Peyer's patch (tissue), 4 donors: ENCODE measurements around the gene GAMT. TPM values are rescaled to one million over a fixed set of nuclear protein-coding genes. Genes with fewer than 3 reads are reported as not detected.

Source experiments
- DNase-seq, 3 donors: peaks; one replicate each; pipeline ENCODE4 v3.0.0-alpha.2; 2017 to 2019
- H3K27ac ChIP-seq, 4 donors: fragments of 200-600 bp; sonication (generic); one replicate each; pipeline ENCODE4 v1.5.1; 2016 to 2019
- H3K27me3 ChIP-seq, 2 donors: fragments of 200-600 bp; sonication (generic); one replicate each; pipeline ENCODE4 v1.5.1; 2019
- H3K36me3 ChIP-seq, 3 donors: fragments of 200-600 bp; sonication (generic); one replicate each; pipeline ENCODE4 v1.5.1; 2016 to 2019
- H3K4me1 ChIP-seq, 4 donors: fragments of 200-600 bp; sonication (generic); one replicate each; pipeline ENCODE4 v1.5.1; 2016 to 2019
- H3K4me3 ChIP-seq, 4 donors: fragments of 200-600 bp; sonication (generic); 1 replicate in 3 of 4; 2 replicates in 1 of 4; pipeline ENCODE4 v1.5.1; 2016 to 2019; ENCODE audit warnings: mild to moderate bottlenecking in 1 of 4
- H3K9me3 ChIP-seq, 4 donors: fragments of 200-600 bp; sonication (generic); one replicate each; pipeline ENCODE4 v1.5.1; 2016 to 2019; ENCODE audit warnings: mild to moderate bottlenecking in 1 of 4
- CTCF ChIP-seq, 6 experiments: fragments of 450-650 bp in 4 of 6; fragments of 200-600 bp in 2 of 6; sonication (generic) in 1 of 6; IDR thresholded peaks; one replicate each; pipeline ENCODE4 v1.5.1; 2017 to 2019; ENCODE audit warnings: antibody characterized with exemption in 6 of 6, mild to moderate bottlenecking in 3 of 6, moderate library complexity in 1 of 6
- POLR2A ChIP-seq, 2 donors: fragments of 450-650 bp; IDR thresholded peaks; one replicate each; pipeline ENCODE4 v1.5.1; 2017; ENCODE audit warnings: antibody characterized with exemption in 2 of 2, mild to moderate bottlenecking in 2 of 2, moderate library complexity in 2 of 2
- total RNA-seq, 4 donors: library from RNA; depleted of rRNA; stranded (reverse); fragments of >200 nt; gene quantifications; one replicate each; pipeline ENCODE4 v1.1.0, GENCODE V29; 2016

Gene GAMT
- 1 to 10 TPM in 2 of 4 donors, not detected in 2; 2.5 to 3.1 TPM for total RNA-seq

GRCh38 chr19:1401138-1401888, at the start of gene GAMT:
Gene GAMT, minus strand, starts transcription at chr19:1401542. Its CDS starts 66 bp downstream, at chr19:1401476.
- DNase-seq = peak in 2 of 3 donors; percentile 67 to 74
- peaks cover 4 to 41% (median 11%) of the 10 kb centered on the region in 4 donors for H3K4me1 ChIP-seq
- peaks cover 0 to 6% of the 10 kb centered on the region in 2 donors for H3K27me3 ChIP-seq
- peak within 1 kb of the TSS in 1 of 4 donors; percentile 56 for H3K27ac ChIP-seq
- H3K9me3 ChIP-seq = no peaks in the 10 kb centered on the region
- no peak for TF ChIP-seq POLR2A (IDR thresholded peaks at IDR 0.05)
- TF ChIP-seq CTCF (IDR thresholded peaks at IDR 0.05) = peak; percentile 3 to 49 (median 38)
- peak within 1 kb of the TSS; percentile 53 to 72 (median 66) for H3K4me3 ChIP-seq
- H3K36me3 ChIP-seq = no peaks in the 10 kb centered on the region

DNA sequence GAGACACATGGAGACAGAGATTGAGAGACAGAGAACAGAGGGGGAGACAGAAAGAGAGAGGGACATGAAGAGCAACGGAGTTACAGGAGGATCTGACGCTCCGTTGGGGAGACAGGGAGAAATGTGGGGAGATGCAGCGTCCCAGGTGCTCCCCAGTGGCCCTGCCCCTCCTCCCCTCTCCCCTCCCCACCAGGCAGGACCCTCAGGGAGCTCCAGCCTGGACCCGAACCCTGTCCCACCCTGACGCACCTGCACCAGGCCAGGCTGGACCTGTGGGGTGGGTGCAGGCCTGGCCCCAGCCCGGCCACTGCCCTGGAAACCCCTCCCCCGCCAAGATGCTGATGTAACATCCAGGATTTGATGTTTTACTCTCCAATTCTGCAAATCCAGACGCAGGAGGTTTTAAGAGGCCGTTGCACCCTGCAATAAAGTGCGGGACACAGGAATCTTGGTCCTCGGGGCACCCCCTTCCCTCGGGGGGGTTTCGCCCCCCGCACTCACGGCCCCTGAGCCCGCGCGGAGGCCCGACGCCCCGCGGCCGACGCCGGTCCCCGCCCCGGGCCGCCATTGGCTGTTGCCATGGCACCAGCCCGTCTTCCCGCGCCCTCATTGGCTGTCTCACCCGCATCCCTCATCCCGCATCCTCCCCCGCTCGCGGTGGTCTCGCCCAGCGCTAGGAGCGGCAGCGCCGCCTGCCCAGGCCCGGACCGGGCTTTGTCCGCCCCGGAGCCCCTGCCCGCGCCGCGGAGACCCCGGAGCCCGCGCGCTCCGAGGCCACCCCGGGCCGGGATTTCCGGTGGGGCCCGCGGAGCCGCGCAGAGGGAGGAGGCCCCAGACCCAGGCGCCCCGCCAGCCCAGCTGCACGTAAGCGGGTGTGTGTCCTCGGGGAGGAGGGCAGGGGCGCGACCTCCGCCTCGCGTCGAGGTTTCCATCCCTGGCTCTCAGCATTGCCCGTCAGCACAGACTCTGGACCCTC, 48.4 kb upstream of the GAMT start, which contains the start of gene APC2:
TSS of gene APC2 (plus strand) at position 655 of the 976 bp plus-strand sequence. CDS start 2,881 bp downstream, outside the sequence.
- no peak for DNase-seq
- Histone ChIP-seq H3K36me3 (no peaks in the 10 kb centered on the region), H3K27me3 (peaks cover 3 to 77% of the 10 kb centered on the region in 2 donors), H3K4me1 (peaks cover 0 to 33% (median 19%) of the 10 kb centered on the region in 4 donors), H3K27ac (no peak within 1 kb of the TSS), H3K9me3 (no peaks in the 10 kb centered on the region), H3K4me3 (no peak within 1 kb of the TSS)
- no peak for TF ChIP-seq POLR2A (IDR thresholded peaks at IDR 0.05)
- no peak for TF ChIP-seq CTCF (IDR thresholded peaks at IDR 0.05)

- no peak for TF ChIP-seq CTCF (IDR thresholded peaks at IDR 0.05)
- TF ChIP-seq POLR2A (IDR thresholded peaks at IDR 0.05) = no peak
- H3K9me3 ChIP-seq = no peaks in the 10 kb centered on the region
- H3K4me1 ChIP-seq = peaks cover 0 to 33% (median 16%) of the 10 kb centered on the region in 4 donors
- H3K4me3 ChIP-seq = no peak overlapping the region
- H3K27me3 ChIP-seq = peaks cover 3 to 66% of the 10 kb centered on the region in 2 donors
- DNase-seq = no peak
- no peaks in the 10 kb centered on the region for H3K36me3 ChIP-seq
- H3K27ac ChIP-seq = no peak overlapping the region
Observed at GRCh38 chr19:1447944-1448343, 46.6 kb upstream of the GAMT start.

DNA sequence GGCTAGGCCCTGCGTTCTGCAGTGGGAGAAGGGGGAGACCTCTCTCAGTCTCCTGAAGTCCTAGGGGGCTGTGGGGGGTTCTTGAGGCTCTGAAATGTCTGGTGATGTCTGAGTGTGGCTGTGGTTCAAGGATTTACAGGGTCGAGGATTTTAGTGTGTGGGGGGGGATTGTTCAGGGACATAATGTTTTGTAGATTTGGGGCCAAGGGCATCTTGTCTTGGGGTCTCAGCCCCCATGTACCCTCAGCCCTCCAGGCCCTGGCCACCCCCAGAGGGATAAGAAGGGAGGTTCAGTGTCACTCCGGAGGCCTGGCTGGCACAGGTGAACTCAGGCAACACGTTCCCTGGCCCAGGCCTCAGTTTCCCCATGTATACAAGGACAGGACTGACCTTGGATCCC, 46.2 kb upstream of the GAMT start:
- Histone ChIP-seq H3K9me3 (no peaks in the 10 kb centered on the region), H3K27me3 (peaks cover 3 to 62% of the 10 kb centered on the region in 2 donors), H3K27ac (no peak overlapping the region), H3K36me3 (peaks cover 0 to 2% (median 0%) of the 10 kb centered on the region in 3 donors), H3K4me3 (no peak overlapping the region), H3K4me1 (peaks cover 0 to 33% (median 16%) of the 10 kb centered on the region in 4 donors)
- TF ChIP-seq POLR2A (IDR thresholded peaks at IDR 0.05) = no peak
- TF ChIP-seq CTCF (IDR thresholded peaks at IDR 0.05) = no peak
- no peak for DNase-seq

- DNase-seq = no peak
- TF ChIP-seq CTCF (IDR thresholded peaks at IDR 0.05) (no peak), POLR2A (IDR thresholded peaks at IDR 0.05) (no peak)
- Histone ChIP-seq H3K36me3 (peaks cover 0 to 7% (median 0%) of the 10 kb centered on the region in 3 donors), H3K4me1 (peaks cover 0 to 33% (median 16%) of the 10 kb centered on the region in 4 donors), H3K9me3 (no peaks in the 10 kb centered on the region), H3K27me3 (peaks cover 3 to 56% of the 10 kb centered on the region in 2 donors), H3K4me3 (peak overlapping the region in 2 of 4 donors; percentile 48 to 51), H3K27ac (no peak overlapping the region)
Observed at GRCh38 chr19:1446713-1447481, 45.6 kb upstream of the GAMT start.
